Measurements from ENCODE around the gene GPC4. TPM values are rescaled to one million over a fixed set of nuclear protein-coding genes. Genes with fewer than 3 reads are reported as not detected.
"Not testable (repeated sequence)": the region's sequence is repeated elsewhere in the genome, so short reads cannot be mapped to it uniquely, and the experiment has no call there.

Gene GPC4
- total RNA-seq, 4 donors from 2014 or later: 5.9 to 20.2 (median 8.8) TPM

GRCh38 chrX:133285341-133285740 is 129.9 kb downstream of the GPC4 start:
- Histone ChIP-seq H3K4me1 (no peaks in the 10 kb centered on the region), H3K4me3 (no peak overlapping the region), H3K9me3 (no peaks in the 10 kb centered on the region), H3K36me3 (no peaks in the 10 kb centered on the region), H3K27ac (no peak overlapping the region), H3K27me3 (no peaks in the 10 kb centered on the region)
- TF ChIP-seq POLR2A (IDR thresholded peaks at IDR 0.05): no peak
- no peak for TF ChIP-seq CTCF (IDR thresholded peaks at IDR 0.05)
- intact Hi-C loops (cut with DNase I; ENCODE audit: low total_unique reads): no loop called here
- DNase-seq: no peak

- intact Hi-C loops (cut with DNase I; ENCODE audit: low total_unique reads): not testable (repeated sequence)
Measured at GRCh38 chrX:133279112-133279730, 136.1 kb downstream of the GPC4 start.

GRCh38 chrX:133273180-133273579 is 142.1 kb downstream of the GPC4 start:
- H3K36me3 ChIP-seq: no peaks in the 10 kb centered on the region
- no peak overlapping the region for H3K27ac ChIP-seq
- no peaks in the 10 kb centered on the region for H3K9me3 ChIP-seq
- no peaks in the 10 kb centered on the region for H3K4me1 ChIP-seq
- TF ChIP-seq CTCF (IDR thresholded peaks at IDR 0.05) (no peak), POLR2A (IDR thresholded peaks at IDR 0.05) (no peak)
- DNase-seq: no peak
- H3K4me3 ChIP-seq: no peak overlapping the region
- H3K27me3 ChIP-seq: no peaks in the 10 kb centered on the region
- intact Hi-C loops (cut with DNase I; ENCODE audit: low total_unique reads): no loop called here

More at GRCh38 chrX:133279112-133279730, 136.1 kb downstream of the GPC4 start:
- not testable (repeated sequence) for H3K4me1 ChIP-seq, DNase-seq, H3K27me3 ChIP-seq, H3K36me3 ChIP-seq, H3K27ac ChIP-seq, H3K4me3 ChIP-seq, H3K9me3 ChIP-seq

- no peaks in the 10 kb centered on the region for H3K36me3 ChIP-seq
- intact Hi-C loops (cut with DNase I; ENCODE audit: low total_unique reads): no loop called here
- no peaks in the 10 kb centered on the region for H3K9me3 ChIP-seq
- no peak for TF ChIP-seq POLR2A (IDR thresholded peaks at IDR 0.05)
- no peak for TF ChIP-seq CTCF (IDR thresholded peaks at IDR 0.05)
- H3K27me3 ChIP-seq: no peaks in the 10 kb centered on the region
- DNase-seq: no peak
- H3K27ac ChIP-seq: no peak overlapping the region
- no peaks in the 10 kb centered on the region for H3K4me1 ChIP-seq
- H3K4me3 ChIP-seq: no peak overlapping the region
Measured at GRCh38 chrX:133269168-133269567, 146.1 kb downstream of the GPC4 start.

GRCh38 chrX:133267621-133268020 is 147.7 kb downstream of the GPC4 start:
- Histone ChIP-seq H3K4me3 (no peak overlapping the region), H3K36me3 (no peaks in the 10 kb centered on the region), H3K4me1 (no peaks in the 10 kb centered on the region), H3K27me3 (no peaks in the 10 kb centered on the region), H3K9me3 (no peaks in the 10 kb centered on the region), H3K27ac (no peak overlapping the region)
- no peak for DNase-seq
- intact Hi-C loops (cut with DNase I; ENCODE audit: low total_unique reads): no loop called here
- TF ChIP-seq POLR2A (IDR thresholded peaks at IDR 0.05): no peak
- TF ChIP-seq CTCF (IDR thresholded peaks at IDR 0.05): no peak

GRCh38 chrX:133265331-133265730 is 150.0 kb downstream of the GPC4 start:
- intact Hi-C loops (cut with DNase I; ENCODE audit: low total_unique reads): no loop called here
- no peak for DNase-seq
- H3K27ac ChIP-seq: no peak overlapping the region
- no peaks in the 10 kb centered on the region for H3K4me1 ChIP-seq
- H3K4me3 ChIP-seq: no peak overlapping the region
- no peaks in the 10 kb centered on the region for H3K9me3 ChIP-seq
- TF ChIP-seq POLR2A (IDR thresholded peaks at IDR 0.05) (no peak), CTCF (IDR thresholded peaks at IDR 0.05) (no peak)
- H3K27me3 ChIP-seq: no peaks in the 10 kb centered on the region
- H3K36me3 ChIP-seq: no peaks in the 10 kb centered on the region
